ENCODE results near the gene DERL2. TPM values are rescaled to one million over a fixed set of nuclear protein-coding genes. Genes with fewer than 3 reads are reported as not detected.

DERL2 gene
- total and polyA plus RNA-seq, 2 donors (not counting 1 experiment from before 2014, with no cell fraction given): 34.8 to 74.2 TPM

- no peak overlapping the region for H3K27ac Mint-ChIP-seq
- H3K4me2 ChIP-seq (replicated peaks; ENCODE audit: low read depth, low read length, poor library complexity, severe bottlenecking): no peak overlapping the region
Measured at GRCh38 chr17:5430413-5430999, 55.5 kb downstream of the DERL2 start.

More at GRCh38 chr17:5430413-5430999, 55.5 kb downstream of the DERL2 start:
- DNase-seq: no peak
- WGBS (ENCODE audit: insufficient coverage): 100% methylated on average over 1 of the region's 3 CpGs
- TF ChIP-seq EZH2 (IDR thresholded peaks at IDR 0.05; ENCODE audit: borderline replicate concordance, insufficient read depth, low read depth, low read length, poor library complexity, severe bottlenecking): no peak
- TF ChIP-seq, protein P1, sequence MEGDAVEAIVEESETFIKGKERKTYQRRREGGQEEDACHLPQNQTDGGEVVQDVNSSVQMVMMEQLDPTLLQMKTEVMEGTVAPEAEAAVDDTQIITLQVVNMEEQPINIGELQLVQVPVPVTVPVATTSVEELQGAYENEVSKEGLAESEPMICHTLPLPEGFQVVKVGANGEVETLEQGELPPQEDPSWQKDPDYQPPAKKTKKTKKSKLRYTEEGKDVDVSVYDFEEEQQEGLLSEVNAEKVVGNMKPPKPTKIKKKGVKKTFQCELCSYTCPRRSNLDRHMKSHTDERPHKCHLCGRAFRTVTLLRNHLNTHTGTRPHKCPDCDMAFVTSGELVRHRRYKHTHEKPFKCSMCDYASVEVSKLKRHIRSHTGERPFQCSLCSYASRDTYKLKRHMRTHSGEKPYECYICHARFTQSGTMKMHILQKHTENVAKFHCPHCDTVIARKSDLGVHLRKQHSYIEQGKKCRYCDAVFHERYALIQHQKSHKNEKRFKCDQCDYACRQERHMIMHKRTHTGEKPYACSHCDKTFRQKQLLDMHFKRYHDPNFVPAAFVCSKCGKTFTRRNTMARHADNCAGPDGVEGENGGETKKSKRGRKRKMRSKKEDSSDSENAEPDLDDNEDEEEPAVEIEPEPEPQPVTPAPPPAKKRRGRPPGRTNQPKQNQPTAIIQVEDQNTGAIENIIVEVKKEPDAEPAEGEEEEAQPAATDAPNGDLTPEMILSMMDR (IDR thresholded peaks at IDR 0.05): no peak
- peaks cover 6% of the 10 kb centered on the region for H3K4me1 Mint-ChIP-seq
- no peak overlapping the region for H2AFZ ChIP-seq (ENCODE audit: insufficient read depth, low read depth, low read length, poor library complexity, severe bottlenecking)
- no peak for ATAC-seq (ENCODE audit: low read depth)
- no peak overlapping the region for H3K27ac ChIP-seq (ENCODE audit: low read length in 2 of 2)
- H3K4me1 ChIP-seq (ENCODE audit: control insufficient read depth in 2 of 2, insufficient read depth in 2 of 2, low read length in 2 of 2): no peaks in the 10 kb centered on the region
- H3K9ac ChIP-seq (ENCODE audit: low read length): no peak overlapping the region
- ChIA-PET CTCF (interaction anchor here (1.2 kb wide), 1 partner anchor 11 kb away, joined by 4 read pairs; no protein-coding TSS in a partner anchor), POLR2A (no interaction called here)
- no peaks in the 10 kb centered on the region for H3K9me3 Mint-ChIP-seq (ENCODE audit: insufficient read depth)
- intact Hi-C loops (cut with micrococcal nuclease): no loop called here
- H3K9me3 ChIP-seq (ENCODE audit: control extremely low read depth in 1 of 3, control insufficient read depth in 2 of 3, insufficient read depth in 1 of 3, low read length in 2 of 3): no peaks in the 10 kb centered on the region
- H3K4me3 Mint-ChIP-seq: no peak overlapping the region
- no peak overlapping the region for H3K4me3 ChIP-seq (ENCODE audit: control extremely low read depth in 1 of 5, extremely low read depth in 1 of 5, insufficient read depth in 1 of 5, low read depth in 2 of 5, low read length in 4 of 5)
- H3K79me2 ChIP-seq (ENCODE audit: control insufficient read depth, insufficient read depth, low read length): peaks cover 50% of the 10 kb centered on the region
- H4K20me1 ChIP-seq (ENCODE audit: control insufficient read depth, insufficient read depth, low read length, poor library complexity, severe bottlenecking): peaks cover 43% of the 10 kb centered on the region
- H3K36me3 ChIP-seq (replicated peaks in 1 of 2; ENCODE audit: control extremely low read depth in 1 of 2, control insufficient read depth in 1 of 2, extremely low read depth in 1 of 2, insufficient read depth in 2 of 2, low read length in 1 of 2): peaks cover 0 to 88% of the 10 kb centered on the region in 2 experiments
- H3K27me3 Mint-ChIP-seq: no peaks in the 10 kb centered on the region
- no peaks in the 10 kb centered on the region for H3K27me3 ChIP-seq (replicated peaks in 1 of 4; ENCODE audit: control extremely low read depth in 1 of 4, control insufficient read depth in 3 of 4, insufficient read depth in 4 of 4, low read length in 3 of 4)

Data from B cell (primary cell).